MM.1S (cell line): ENCODE data around the gene GSTM2.

Source experiments
- DNase-seq: peaks from one replicate; pipeline ENCODE4 v3.0.0-alpha.2; 2015
- H2AFZ ChIP-seq: fragments of 300-600 bp; sonication (generic); 2 replicates; pipeline ENCODE4 v1.6.0; 2016; ENCODE audit warnings: antibody characterized with exemption, low read length
- H3F3A ChIP-seq: fragments of 300-600 bp; sonication (generic); 2 replicates; pipeline ENCODE4 v1.6.1; 2016; ENCODE audit warnings: mild to moderate bottlenecking, antibody characterized with exemption, low read length, moderate library complexity, mixed read lengths; ENCODE audit not compliant: insufficient read depth
- H3K27ac ChIP-seq: fragments of 300-600 bp; sonication (generic); 2 replicates; pipeline ENCODE4 v1.5.1; 2016; ENCODE audit warnings: mild to moderate bottlenecking, low read length
- H3K27me3 ChIP-seq: fragments of 300-600 bp; sonication (generic); replicated peaks from 2 replicates; pipeline ENCODE4 v1.6.0; 2016; ENCODE audit warnings: low read length; ENCODE audit not compliant: insufficient read depth
- H3K36me3 ChIP-seq: fragments of 300-600 bp; sonication (generic); replicated peaks from 2 replicates; pipeline ENCODE4 v1.6.1; 2016; ENCODE audit warnings: mild to moderate bottlenecking, low read length, mixed read lengths; ENCODE audit not compliant: insufficient read depth
- H3K4me1 ChIP-seq: fragments of 300-600 bp; sonication (generic); 2 replicates; pipeline ENCODE4 v1.6.1; 2016; ENCODE audit warnings: low read length, mixed read lengths
- H3K4me2 ChIP-seq: fragments of 300-600 bp; sonication (generic); 2 replicates; pipeline ENCODE4 v1.6.0; 2016; ENCODE audit warnings: low read depth, low read length
- H3K4me3 ChIP-seq: fragments of 300-600 bp; sonication (generic); 2 replicates; pipeline ENCODE4 v1.5.1; 2016; ENCODE audit warnings: low read length, mixed read lengths
- H3K79me2 ChIP-seq: fragments of 300-600 bp; sonication (generic); 2 replicates; pipeline ENCODE4 v1.6.1; 2016; ENCODE audit warnings: mixed run types, low read length, mixed read lengths
- H3K9ac ChIP-seq: fragments of 300-600 bp; sonication (generic); 2 replicates; pipeline ENCODE4 v1.6.1; 2016; ENCODE audit warnings: low read length, mixed read lengths
- H3K9me2 ChIP-seq: fragments of 300-600 bp; sonication (generic); replicated peaks from 2 replicates; pipeline ENCODE4 v1.6.1; 2016; ENCODE audit warnings: mild to moderate bottlenecking, low read length, mixed read lengths; ENCODE audit not compliant: insufficient read depth
- H3K9me3 ChIP-seq: fragments of 300-600 bp; sonication (generic); replicated peaks from 2 replicates; pipeline ENCODE4 v1.6.1; 2016; ENCODE audit warnings: mild to moderate bottlenecking, low read length, mixed read lengths; ENCODE audit not compliant: insufficient read depth
- H4K20me1 ChIP-seq: fragments of 300-600 bp; sonication (generic); 2 replicates; pipeline ENCODE4 v1.6.1; 2016; ENCODE audit warnings: mild to moderate bottlenecking, low read length, moderate library complexity, mixed read lengths; ENCODE audit not compliant: insufficient read depth
- EZH2 ChIP-seq: fragments of 300-600 bp; sonication (generic); optimal IDR thresholded peaks from 2 replicates; pipeline ENCODE3; 2017; ENCODE audit warnings: low read depth, mild to moderate bottlenecking, antibody characterized with exemption, low read length, mixed read lengths
- EZH2phosphoT487 ChIP-seq: fragments of 300-600 bp; sonication (generic); IDR thresholded peaks from 2 replicates; pipeline ENCODE4 v1.6.1; 2018; ENCODE audit warnings: antibody characterized with exemption, low read length
- TF ChIP-seq, protein P1 (sequence below): fragments of 300-600 bp; sonication (generic); IDR thresholded peaks from 2 replicates; pipeline ENCODE4 v1.5.1; 2016; ENCODE audit warnings: antibody characterized with exemption, low read length, mixed read lengths

Gene GSTM2

GRCh38 chr1:109716570-109717090 is 48.8 kb downstream of the GSTM2 start:
- no peaks in the 10 kb centered on the region for H3K4me1 ChIP-seq
- H3F3A ChIP-seq, result no peaks in the 10 kb centered on the region
- H3K36me3 ChIP-seq, result no peaks in the 10 kb centered on the region
- H3K9me3 ChIP-seq, result no peaks in the 10 kb centered on the region
- no peaks in the 10 kb centered on the region for H4K20me1 ChIP-seq
- no peak overlapping the region for H2AFZ ChIP-seq
- H3K4me3 ChIP-seq, result no peak overlapping the region
- no peak overlapping the region for H3K27ac ChIP-seq
- TF ChIP-seq EZH2 (no peak), EZH2phosphoT487 (no peak)
- TF ChIP-seq, protein P1, sequence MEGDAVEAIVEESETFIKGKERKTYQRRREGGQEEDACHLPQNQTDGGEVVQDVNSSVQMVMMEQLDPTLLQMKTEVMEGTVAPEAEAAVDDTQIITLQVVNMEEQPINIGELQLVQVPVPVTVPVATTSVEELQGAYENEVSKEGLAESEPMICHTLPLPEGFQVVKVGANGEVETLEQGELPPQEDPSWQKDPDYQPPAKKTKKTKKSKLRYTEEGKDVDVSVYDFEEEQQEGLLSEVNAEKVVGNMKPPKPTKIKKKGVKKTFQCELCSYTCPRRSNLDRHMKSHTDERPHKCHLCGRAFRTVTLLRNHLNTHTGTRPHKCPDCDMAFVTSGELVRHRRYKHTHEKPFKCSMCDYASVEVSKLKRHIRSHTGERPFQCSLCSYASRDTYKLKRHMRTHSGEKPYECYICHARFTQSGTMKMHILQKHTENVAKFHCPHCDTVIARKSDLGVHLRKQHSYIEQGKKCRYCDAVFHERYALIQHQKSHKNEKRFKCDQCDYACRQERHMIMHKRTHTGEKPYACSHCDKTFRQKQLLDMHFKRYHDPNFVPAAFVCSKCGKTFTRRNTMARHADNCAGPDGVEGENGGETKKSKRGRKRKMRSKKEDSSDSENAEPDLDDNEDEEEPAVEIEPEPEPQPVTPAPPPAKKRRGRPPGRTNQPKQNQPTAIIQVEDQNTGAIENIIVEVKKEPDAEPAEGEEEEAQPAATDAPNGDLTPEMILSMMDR, result no peak
- no peaks in the 10 kb centered on the region for H3K9me2 ChIP-seq
- no peak overlapping the region for H3K4me2 ChIP-seq
- H3K79me2 ChIP-seq, result no peaks in the 10 kb centered on the region
- DNase-seq, result no peak
- H3K27me3 ChIP-seq, result no peaks in the 10 kb centered on the region
- no peak overlapping the region for H3K9ac ChIP-seq

DNA sequence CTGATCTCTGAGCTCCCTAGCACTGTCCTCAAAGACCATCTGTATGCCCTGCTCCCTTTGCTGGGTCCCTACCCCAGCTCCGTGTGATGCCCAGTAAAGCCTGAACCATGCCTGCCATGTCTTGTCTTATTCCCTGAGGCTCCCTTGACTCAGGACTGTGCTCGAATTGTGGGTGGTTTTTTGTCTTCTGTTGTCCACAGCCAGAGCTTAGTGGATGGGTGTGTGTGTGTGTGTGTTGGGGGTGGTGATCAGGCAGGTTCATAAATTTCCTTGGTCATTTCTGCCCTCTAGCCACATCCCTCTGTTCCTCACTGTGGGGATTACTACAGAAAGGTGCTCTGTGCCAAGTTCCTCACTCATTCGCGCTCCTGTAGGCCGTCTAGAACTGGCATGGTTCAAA is 49.9 kb downstream of the GSTM2 start:
- H3K9ac ChIP-seq, result no peak overlapping the region
- no peak for TF ChIP-seq EZH2phosphoT487
- no peaks in the 10 kb centered on the region for H3K27me3 ChIP-seq
- DNase-seq, result no peak
- H3K79me2 ChIP-seq, result no peaks in the 10 kb centered on the region
- H4K20me1 ChIP-seq, result no peaks in the 10 kb centered on the region
- H2AFZ ChIP-seq, result no peak overlapping the region
- no peak overlapping the region for H3K4me2 ChIP-seq
- H3K9me3 ChIP-seq, result no peaks in the 10 kb centered on the region
- H3K36me3 ChIP-seq, result no peaks in the 10 kb centered on the region
- no peaks in the 10 kb centered on the region for H3K4me1 ChIP-seq
- H3K9me2 ChIP-seq, result no peaks in the 10 kb centered on the region
- no peak overlapping the region for H3K4me3 ChIP-seq
- no peak overlapping the region for H3K27ac ChIP-seq
- H3F3A ChIP-seq, result no peaks in the 10 kb centered on the region

- Histone ChIP-seq H3K4me2 (no peak overlapping the region), H3K4me1 (no peaks in the 10 kb centered on the region), H3K79me2 (no peaks in the 10 kb centered on the region), H2AFZ (no peak overlapping the region), H3K27me3 (no peaks in the 10 kb centered on the region), H3K9me3 (no peaks in the 10 kb centered on the region), H3K9me2 (no peaks in the 10 kb centered on the region), H3K4me3 (no peak overlapping the region), H3K9ac (no peak overlapping the region), H3F3A (no peaks in the 10 kb centered on the region), H3K36me3 (no peaks in the 10 kb centered on the region), H4K20me1 (no peaks in the 10 kb centered on the region), H3K27ac (no peak overlapping the region)
- TF ChIP-seq EZH2phosphoT487, result no peak
- TF ChIP-seq EZH2, result no peak
- TF ChIP-seq, protein P1, result no peak
- no peak for DNase-seq
These were observed 50.6 kb downstream of the GSTM2 start for GRCh38 chr1:109718495-109718894.

- no peak for TF ChIP-seq EZH2
- no peak for TF ChIP-seq EZH2phosphoT487
- TF ChIP-seq, protein P1, result no peak
- H3K27me3 ChIP-seq, result no peaks in the 10 kb centered on the region
- H3K9me3 ChIP-seq, result no peaks in the 10 kb centered on the region
- H3K4me3 ChIP-seq, result no peak overlapping the region
- H3F3A ChIP-seq, result no peaks in the 10 kb centered on the region
- no peaks in the 10 kb centered on the region for H3K9me2 ChIP-seq
- H3K9ac ChIP-seq, result no peak overlapping the region
- H3K4me1 ChIP-seq, result no peaks in the 10 kb centered on the region
- peak overlapping the region; percentile 29; the same call in 1 of the 2 replicates for H3K4me2 ChIP-seq
- no peaks in the 10 kb centered on the region for H3K79me2 ChIP-seq
- no peaks in the 10 kb centered on the region for H4K20me1 ChIP-seq
- DNase-seq, result peak; percentile 28
- 0 out of 2 replicates have a peak overlapping the region, but pooled peaks have one; percentile 10 for H3K27ac ChIP-seq
- H3K36me3 ChIP-seq, result no peaks in the 10 kb centered on the region
- no peak overlapping the region for H2AFZ ChIP-seq
These were observed 51.5 kb downstream of the GSTM2 start for GRCh38 chr1:109719337-109719837.
